WTC11 (cell line): Measurements from ENCODE around the gene BAG2.

Experiments used
- CREB1 ChIP-seq: sonication (generic); formaldehyde crosslinking; IDR thresholded peaks from 2 replicates; pipeline ENCODE4 v1.8.0; 2023; ENCODE audit warnings: mild to moderate bottlenecking, missing genetic modification reagents
- CTCF ChIP-seq: fragments of 200-600 bp; IDR thresholded peaks from 2 replicates; pipeline ENCODE4 v1.8.0; 2022; ENCODE audit warnings: antibody characterized with exemption
- E2F4 ChIP-seq: sonication (generic); formaldehyde crosslinking; IDR thresholded peaks from 2 replicates; pipeline ENCODE4 v1.8.1; 2022; ENCODE audit warnings: low read depth, mild to moderate bottlenecking, moderate library complexity, missing genetic modification reagents, borderline replicate concordance
- JUN ChIP-seq: sonication (generic); formaldehyde crosslinking; IDR thresholded peaks from 2 replicates; pipeline ENCODE4 v1.8.0; 2023; ENCODE audit warnings: mild to moderate bottlenecking, missing genetic modification reagents
- MAX ChIP-seq: sonication (generic); formaldehyde crosslinking; IDR thresholded peaks from 2 replicates; pipeline ENCODE4 v1.8.0; 2022; ENCODE audit warnings: mild to moderate bottlenecking, missing genetic modification reagents
- MLX ChIP-seq: sonication (generic); formaldehyde crosslinking; IDR thresholded peaks from 2 replicates; pipeline ENCODE4 v1.8.1; 2023; ENCODE audit warnings: mild to moderate bottlenecking, missing genetic modification reagents, moderate library complexity
- NFYB ChIP-seq: sonication (generic); formaldehyde crosslinking; conservative IDR thresholded peaks from 2 replicates; pipeline ENCODE4 v1.8.0; 2022; ENCODE audit warnings: low read depth, missing genetic modification reagents
- SMAD4 ChIP-seq: sonication (generic); formaldehyde crosslinking; IDR thresholded peaks from 2 replicates; pipeline ENCODE4 v1.8.0; 2022; ENCODE audit warnings: mild to moderate bottlenecking, missing genetic modification reagents
- SP1 ChIP-seq: sonication (generic); formaldehyde crosslinking; conservative IDR thresholded peaks from 2 replicates; pipeline ENCODE4 v1.8.1; 2022; ENCODE audit warnings: missing genetic modification reagents
- STAT6 ChIP-seq: sonication (generic); formaldehyde crosslinking; conservative IDR thresholded peaks from 2 replicates; pipeline ENCODE4 v1.8.1; 2023; ENCODE audit warnings: mild to moderate bottlenecking, low read depth, missing genetic modification reagents, moderate library complexity
- USF2 ChIP-seq: sonication (generic); formaldehyde crosslinking; IDR thresholded peaks from 2 replicates; pipeline ENCODE4 v1.8.1; 2023; ENCODE audit warnings: mild to moderate bottlenecking, missing genetic modification reagents, moderate library complexity
- ZNF512 ChIP-seq: sonication (generic); formaldehyde crosslinking; IDR thresholded peaks from 2 replicates; pipeline ENCODE4 v1.8.1; 2022; ENCODE audit warnings: missing genetic modification reagents, borderline replicate concordance

GRCh38 chr6:57173886-57174510, 1.9 kb downstream of the BAG2 start:
- TF ChIP-seq STAT6 (CRISPR knock-in tag) (no peak), MAX (CRISPR knock-in tag) (no peak), CTCF (no peak), MLX (no peak), JUN (CRISPR knock-in tag) (no peak), E2F4 (CRISPR knock-in tag) (no peak), USF2 (CRISPR knock-in tag) (no peak), ZNF512 (CRISPR knock-in tag) (no peak), SP1 (CRISPR knock-in tag) (no peak), NFYB (CRISPR knock-in tag) (no peak), SMAD4 (CRISPR knock-in tag) (no peak), CREB1 (no peak)
